Measurements from ENCODE around the gene TYRP1. TPM values are rescaled to one million over a fixed set of nuclear protein-coding genes. Genes with fewer than 3 reads are reported as not detected.

TYRP1 gene
- total and polyA plus RNA-seq, 11 donors: 12.7 to 122 (median 71.3) TPM

DNA sequence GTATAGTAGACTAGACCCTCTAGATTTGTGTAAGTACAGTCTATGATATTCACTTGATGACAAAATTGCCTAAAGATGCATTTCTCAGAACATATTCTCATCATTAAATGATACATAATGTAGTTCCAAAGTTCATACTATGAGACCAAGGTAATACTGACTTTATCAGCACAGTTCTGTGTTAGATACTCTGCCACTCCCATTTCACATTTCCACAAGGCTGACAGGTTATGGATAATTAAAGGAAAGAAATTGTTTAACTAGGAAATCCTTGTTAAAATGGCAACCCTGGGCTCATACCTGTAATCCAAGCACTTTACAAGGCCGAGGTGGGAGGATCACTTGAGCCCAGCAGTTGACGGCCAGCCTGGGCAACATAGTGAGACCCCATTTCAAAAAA is 33.6 kb downstream of the TYRP1 start:
- intact Hi-C loops (cut with DNase I): loop anchor here in 4 of 10 donors (10.0 kb wide), 2 partner anchors 48 to 248 kb away; partner anchors contain the start of gene LURAP1L (in 3 of the 4)
- TF ChIP-seq, protein P1, sequence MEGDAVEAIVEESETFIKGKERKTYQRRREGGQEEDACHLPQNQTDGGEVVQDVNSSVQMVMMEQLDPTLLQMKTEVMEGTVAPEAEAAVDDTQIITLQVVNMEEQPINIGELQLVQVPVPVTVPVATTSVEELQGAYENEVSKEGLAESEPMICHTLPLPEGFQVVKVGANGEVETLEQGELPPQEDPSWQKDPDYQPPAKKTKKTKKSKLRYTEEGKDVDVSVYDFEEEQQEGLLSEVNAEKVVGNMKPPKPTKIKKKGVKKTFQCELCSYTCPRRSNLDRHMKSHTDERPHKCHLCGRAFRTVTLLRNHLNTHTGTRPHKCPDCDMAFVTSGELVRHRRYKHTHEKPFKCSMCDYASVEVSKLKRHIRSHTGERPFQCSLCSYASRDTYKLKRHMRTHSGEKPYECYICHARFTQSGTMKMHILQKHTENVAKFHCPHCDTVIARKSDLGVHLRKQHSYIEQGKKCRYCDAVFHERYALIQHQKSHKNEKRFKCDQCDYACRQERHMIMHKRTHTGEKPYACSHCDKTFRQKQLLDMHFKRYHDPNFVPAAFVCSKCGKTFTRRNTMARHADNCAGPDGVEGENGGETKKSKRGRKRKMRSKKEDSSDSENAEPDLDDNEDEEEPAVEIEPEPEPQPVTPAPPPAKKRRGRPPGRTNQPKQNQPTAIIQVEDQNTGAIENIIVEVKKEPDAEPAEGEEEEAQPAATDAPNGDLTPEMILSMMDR (IDR thresholded peaks at IDR 0.05): no peak
- no peak for TF ChIP-seq POLR2A (IDR thresholded peaks at IDR 0.05)

DNA sequence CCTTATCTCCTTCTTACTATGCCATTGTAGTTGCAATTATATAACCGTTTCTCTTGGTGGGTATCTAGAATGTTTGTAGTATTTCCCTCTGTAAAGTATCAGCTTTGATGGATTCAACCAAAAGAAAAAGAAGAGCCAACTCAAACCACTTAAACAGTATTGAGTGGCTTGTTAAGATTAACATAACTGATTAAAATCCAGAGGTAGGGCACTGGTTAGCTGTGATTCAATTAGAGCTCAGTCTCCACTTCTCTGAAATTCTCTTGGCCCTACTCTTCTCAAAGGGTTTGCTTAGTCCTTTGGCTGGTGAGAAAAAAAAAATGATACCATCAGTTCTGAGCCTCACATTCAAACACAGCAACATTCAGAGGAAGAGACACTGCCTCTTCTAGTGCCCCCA is 37.0 kb downstream of the TYRP1 start:
- 81 to 93% (median 88%) methylated on average over 1 of the region's 1 CpG for WGBS, 4 donors
- Histone ChIP-seq H3K4me3 (no peak overlapping the region), H3K4me1 (no peaks in the 10 kb centered on the region), H3K27ac (no peak overlapping the region), H3K27me3 (no peaks in the 10 kb centered on the region), H3K36me3 (no peaks in the 10 kb centered on the region), H3K9me3 (peaks cover 0 to 14% (median 0%) of the 10 kb centered on the region in 12 donors)
- ATAC-seq: no peak
- TF ChIP-seq, protein P1 (IDR thresholded peaks at IDR 0.05): no peak
- TF ChIP-seq POLR2A (IDR thresholded peaks at IDR 0.05): no peak
- no peak for DNase-seq
- intact Hi-C loops (cut with DNase I): no loop called here

More for the DNA sequence above, 33.6 kb downstream of the TYRP1 start:
- H3K36me3 ChIP-seq: no peaks in the 10 kb centered on the region
- no peak overlapping the region for H3K27ac ChIP-seq
- DNase-seq (no peak), ATAC-seq (no peak)
- H3K4me3 ChIP-seq: no peak overlapping the region
- 96 to 100% (median 99%) methylated on average over 2 of the region's 2 CpGs for WGBS, 4 donors
- H3K27me3 ChIP-seq: no peaks in the 10 kb centered on the region
- peaks cover 0 to 4% (median 0%) of the 10 kb centered on the region in 12 donors for H3K9me3 ChIP-seq
- H3K4me1 ChIP-seq: peaks cover 0 to 5% (median 0%) of the 10 kb centered on the region in 12 donors

DNA sequence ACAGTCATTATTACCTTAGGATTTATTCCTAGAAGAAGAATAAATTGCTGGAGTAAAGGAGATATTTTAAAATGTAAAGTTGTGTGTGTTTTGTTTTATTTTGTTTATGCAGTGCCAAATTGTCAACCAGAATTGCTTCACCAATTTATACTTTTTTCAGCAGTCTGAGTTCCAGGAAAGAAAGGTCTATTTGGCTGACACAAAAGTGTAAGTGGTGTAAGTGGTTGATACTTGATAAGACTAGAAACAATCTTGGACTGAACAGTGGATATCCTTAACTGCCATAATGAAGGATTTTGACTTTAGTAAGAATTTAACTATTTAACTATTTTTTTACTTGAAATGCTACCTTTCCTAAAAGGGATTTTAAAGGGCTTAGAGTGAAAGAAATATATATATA is 37.7 kb downstream of the TYRP1 start:
- intact Hi-C loops (cut with DNase I): no loop called here

DNA sequence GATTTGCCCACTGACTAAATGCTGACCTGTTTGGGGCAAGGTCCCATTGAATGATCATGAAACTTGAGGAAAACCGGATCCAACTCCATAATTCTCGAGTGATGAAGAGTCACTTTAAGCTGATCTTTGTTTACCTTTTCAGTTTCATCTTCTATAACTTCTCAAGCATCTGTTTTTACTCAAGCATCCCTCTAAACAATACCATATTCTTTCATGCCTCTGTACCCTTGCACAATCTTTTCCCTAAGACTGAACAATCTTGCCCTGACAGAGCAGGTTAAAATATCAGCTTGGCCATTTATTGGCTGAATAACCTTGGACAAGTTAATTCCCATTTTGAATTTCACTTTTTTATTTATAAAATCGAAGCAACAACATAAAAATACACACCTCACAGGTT is 39.8 kb downstream of the TYRP1 start:
- TF ChIP-seq POLR2A (IDR thresholded peaks at IDR 0.05): no peak
- TF ChIP-seq, protein P1 (IDR thresholded peaks at IDR 0.05): no peak
- Histone ChIP-seq H3K27me3 (no peaks in the 10 kb centered on the region), H3K36me3 (no peaks in the 10 kb centered on the region), H3K4me3 (no peak overlapping the region), H3K4me1 (peaks cover 0 to 5% (median 0%) of the 10 kb centered on the region in 12 donors), H3K9me3 (peaks cover 0 to 14% (median 0%) of the 10 kb centered on the region in 12 donors), H3K27ac (no peak overlapping the region)
- intact Hi-C loops (cut with DNase I): no loop called here
- WGBS, 4 donors: 83 to 86% (median 85%) methylated on average over 3 of the region's 3 CpGs
- ATAC-seq: no peak
- no peak for DNase-seq

More for the DNA sequence above, 37.7 kb downstream of the TYRP1 start:
- ATAC-seq (no peak), DNase-seq (no peak)
- Histone ChIP-seq H3K36me3 (no peaks in the 10 kb centered on the region), H3K27me3 (no peaks in the 10 kb centered on the region), H3K27ac (no peak overlapping the region), H3K4me3 (no peak overlapping the region), H3K9me3 (peaks cover 0 to 14% (median 0%) of the 10 kb centered on the region in 12 donors), H3K4me1 (peaks cover 0 to under 1% (median 0%) of the 10 kb centered on the region in 12 donors)
- TF ChIP-seq, protein P1 (IDR thresholded peaks at IDR 0.05): no peak
- no peak for TF ChIP-seq POLR2A (IDR thresholded peaks at IDR 0.05)
